ENCODE results near the gene DCHS2. TPM values are rescaled to one million over a fixed set of nuclear protein-coding genes. Genes with fewer than 3 reads are reported as not detected.

Gene DCHS2
- total RNA-seq, 1 experiment from 2014 or later = not detected

DNA sequence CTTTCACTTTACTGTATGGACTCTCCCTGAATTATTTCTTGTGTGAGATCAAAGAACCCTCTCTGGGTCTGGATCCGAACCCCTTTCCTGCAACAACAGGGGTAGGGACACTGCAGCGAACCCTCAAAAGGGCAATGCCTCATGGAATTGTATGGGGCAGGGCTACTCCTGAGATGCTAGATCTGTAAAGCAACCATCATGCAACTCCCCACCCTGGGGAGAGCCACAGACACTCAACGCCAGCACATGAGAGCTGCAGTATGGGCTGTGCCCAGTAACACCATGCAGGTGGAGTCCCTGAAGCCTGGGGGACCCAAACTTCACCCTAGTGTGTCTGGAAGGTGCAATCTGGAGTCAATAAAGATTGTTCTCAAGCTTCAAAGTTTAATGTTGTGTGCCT, 304.7 kb downstream of the DCHS2 start:
- H3K4me1 Mint-ChIP-seq (ENCODE audit: low read depth, unreplicated experiment) = no peaks in the 10 kb centered on the region
- Histone ChIP-seq H3K36me3 (ENCODE audit: control insufficient read depth, insufficient read depth, low read length) (no peaks in the 10 kb centered on the region), H3K4me1 (no peaks in the 10 kb centered on the region), H3K4me3 (ENCODE audit: low read depth, low read length) (no peak overlapping the region), H3K27me3 (replicated peaks; ENCODE audit: control insufficient read depth, insufficient read depth, low read length) (no peaks in the 10 kb centered on the region), H3K9me3 (no peaks in the 10 kb centered on the region)
- H3K4me3 Mint-ChIP-seq (ENCODE audit: unreplicated experiment) = no peak overlapping the region
- no peak for DNase-seq
- no peaks in the 10 kb centered on the region for H3K9me3 Mint-ChIP-seq (ENCODE audit: unreplicated experiment)
- ChIA-PET POLR2A (no interaction called here), CTCF (no interaction called here)
- BruUV-seq (replicated peaks) = no TSS peak
- H3K27ac Mint-ChIP-seq (ENCODE audit: unreplicated experiment) = no peak overlapping the region
- TF ChIP-seq, protein P1, sequence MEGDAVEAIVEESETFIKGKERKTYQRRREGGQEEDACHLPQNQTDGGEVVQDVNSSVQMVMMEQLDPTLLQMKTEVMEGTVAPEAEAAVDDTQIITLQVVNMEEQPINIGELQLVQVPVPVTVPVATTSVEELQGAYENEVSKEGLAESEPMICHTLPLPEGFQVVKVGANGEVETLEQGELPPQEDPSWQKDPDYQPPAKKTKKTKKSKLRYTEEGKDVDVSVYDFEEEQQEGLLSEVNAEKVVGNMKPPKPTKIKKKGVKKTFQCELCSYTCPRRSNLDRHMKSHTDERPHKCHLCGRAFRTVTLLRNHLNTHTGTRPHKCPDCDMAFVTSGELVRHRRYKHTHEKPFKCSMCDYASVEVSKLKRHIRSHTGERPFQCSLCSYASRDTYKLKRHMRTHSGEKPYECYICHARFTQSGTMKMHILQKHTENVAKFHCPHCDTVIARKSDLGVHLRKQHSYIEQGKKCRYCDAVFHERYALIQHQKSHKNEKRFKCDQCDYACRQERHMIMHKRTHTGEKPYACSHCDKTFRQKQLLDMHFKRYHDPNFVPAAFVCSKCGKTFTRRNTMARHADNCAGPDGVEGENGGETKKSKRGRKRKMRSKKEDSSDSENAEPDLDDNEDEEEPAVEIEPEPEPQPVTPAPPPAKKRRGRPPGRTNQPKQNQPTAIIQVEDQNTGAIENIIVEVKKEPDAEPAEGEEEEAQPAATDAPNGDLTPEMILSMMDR (IDR thresholded peaks at IDR 0.05; ENCODE audit: insufficient read depth in 1 of 2, low read depth in 1 of 2, low read length in 1 of 2, severe bottlenecking in 1 of 2, unreplicated experiment in 1 of 2) = no peak
- H3K36me3 Mint-ChIP-seq (ENCODE audit: insufficient read depth, unreplicated experiment) = no peaks in the 10 kb centered on the region
- peaks cover 24% of the 10 kb centered on the region for H3K27me3 Mint-ChIP-seq (ENCODE audit: insufficient read depth, unreplicated experiment)
- intact Hi-C loops (cut with micrococcal nuclease; ENCODE audit: unreplicated experiment) = no loop called here

GRCh38 chr4:154186035-154186434, 305.6 kb downstream of the DCHS2 start:
- TF ChIP-seq, protein P1 (IDR thresholded peaks at IDR 0.05; ENCODE audit: insufficient read depth in 1 of 2, low read depth in 1 of 2, low read length in 1 of 2, severe bottlenecking in 1 of 2, unreplicated experiment in 1 of 2) = no peak
- Histone ChIP-seq H3K36me3 (ENCODE audit: control insufficient read depth, insufficient read depth, low read length) (no peaks in the 10 kb centered on the region), H3K4me1 (no peaks in the 10 kb centered on the region), H3K27me3 (replicated peaks; ENCODE audit: control insufficient read depth, insufficient read depth, low read length) (no peaks in the 10 kb centered on the region), H3K4me3 (ENCODE audit: low read depth, low read length) (no peak overlapping the region), H3K9me3 (no peaks in the 10 kb centered on the region)
- H3K4me1 Mint-ChIP-seq (ENCODE audit: low read depth, unreplicated experiment) = no peaks in the 10 kb centered on the region
- H3K27ac Mint-ChIP-seq (ENCODE audit: unreplicated experiment) = no peak overlapping the region
- intact Hi-C loops (cut with micrococcal nuclease; ENCODE audit: unreplicated experiment) = no loop called here
- DNase-seq = no peak
- ChIA-PET POLR2A (no interaction called here), CTCF (no interaction called here)
- BruUV-seq (replicated peaks) = no TSS peak
- H3K9me3 Mint-ChIP-seq (ENCODE audit: unreplicated experiment) = no peaks in the 10 kb centered on the region
- no peak overlapping the region for H3K4me3 Mint-ChIP-seq (ENCODE audit: unreplicated experiment)
- peaks cover 20% of the 10 kb centered on the region for H3K27me3 Mint-ChIP-seq (ENCODE audit: insufficient read depth, unreplicated experiment)
- H3K36me3 Mint-ChIP-seq (ENCODE audit: insufficient read depth, unreplicated experiment) = no peaks in the 10 kb centered on the region

GRCh38 chr4:154184238-154184637, 307.4 kb downstream of the DCHS2 start:
- H3K4me1 Mint-ChIP-seq (ENCODE audit: low read depth, unreplicated experiment) = no peaks in the 10 kb centered on the region
- no TSS peak for BruUV-seq (replicated peaks)

More at GRCh38 chr4:154184238-154184637, 307.4 kb downstream of the DCHS2 start:
- H3K9me3 ChIP-seq = no peaks in the 10 kb centered on the region
- H3K4me3 Mint-ChIP-seq (ENCODE audit: unreplicated experiment) = no peak overlapping the region
- no peak overlapping the region for H3K27ac Mint-ChIP-seq (ENCODE audit: unreplicated experiment)
- H3K9me3 Mint-ChIP-seq (ENCODE audit: unreplicated experiment) = no peaks in the 10 kb centered on the region
- H3K36me3 Mint-ChIP-seq (ENCODE audit: insufficient read depth, unreplicated experiment) = no peaks in the 10 kb centered on the region
- no peaks in the 10 kb centered on the region for H3K27me3 ChIP-seq (replicated peaks; ENCODE audit: control insufficient read depth, insufficient read depth, low read length)
- H3K4me3 ChIP-seq (ENCODE audit: low read depth, low read length) = no peak overlapping the region
- DNase-seq = no peak
- TF ChIP-seq, protein P1 (IDR thresholded peaks at IDR 0.05; ENCODE audit: insufficient read depth in 1 of 2, low read depth in 1 of 2, low read length in 1 of 2, severe bottlenecking in 1 of 2, unreplicated experiment in 1 of 2) = no peak
- H3K36me3 ChIP-seq (ENCODE audit: control insufficient read depth, insufficient read depth, low read length) = no peaks in the 10 kb centered on the region
- CTCF ChIA-PET = no interaction called here
- intact Hi-C loops (cut with micrococcal nuclease; ENCODE audit: unreplicated experiment) = no loop called here
- peaks cover 19% of the 10 kb centered on the region for H3K27me3 Mint-ChIP-seq (ENCODE audit: insufficient read depth, unreplicated experiment)
- POLR2A ChIA-PET = no interaction called here
- no peaks in the 10 kb centered on the region for H3K4me1 ChIP-seq
